Fibroblast of lung (primary cell): ENCODE measurements around the gene FARP1.

Experiments used
- CTCF ChIP-seq, 2 donors: IDR thresholded peaks in 1 of 2; conservative IDR thresholded peaks in 1 of 2; 1 replicate in 1 of 2; 2 replicates in 1 of 2; pipeline ENCODE4 v1.5.1; 2011 to 2012; ENCODE audit warnings: low read length in 2 of 2, control low read depth in 1 of 2, inconsistent platforms in 1 of 2, low read depth in 1 of 2, mild to moderate bottlenecking in 1 of 2
- EZH2 ChIP-seq: IDR thresholded peaks from 2 replicates; pipeline ENCODE4 v1.5.1; 2012; ENCODE audit warnings: low read length, control low read depth, mild to moderate bottlenecking; ENCODE audit errors: missing control alignments

- TF ChIP-seq CTCF (conservative IDR thresholded peaks at IDR 0.05 in 1 of 2, IDR thresholded peaks at IDR 0.05 in 1 of 2; ENCODE audit: low read depth in 1 of 2, low read length in 2 of 2): no peak
- TF ChIP-seq EZH2: no peak
Measured at GRCh38 chr13:98201984-98202383, 59.1 kb downstream of the FARP1 start.
